Measurements from ENCODE around the gene CASKIN1. TPM values are rescaled to one million over a fixed set of nuclear protein-coding genes. Genes with fewer than 3 reads are reported as not detected.

Gene CASKIN1
- total and polyA plus RNA-seq, 4 donors: under 0.01 to 0.17 (median 0.09) TPM; not detected in 1

GRCh38 chr16:2161911-2162310 is 34.5 kb downstream of the CASKIN1 start:
- no peaks in the 10 kb centered on the region for H3K27me3 ChIP-seq (ENCODE audit: control insufficient read depth in 4 of 4, insufficient read depth in 4 of 4, low read length in 3 of 4)
- no peak overlapping the region for H3K27ac ChIP-seq (ENCODE audit: low read depth in 1 of 2, low read length in 2 of 2)

GRCh38 chr16:2160915-2161551 is 35.4 kb downstream of the CASKIN1 start:
- Histone ChIP-seq H3K4me1 (ENCODE audit: control insufficient read depth in 4 of 4, insufficient read depth in 4 of 4, low read length in 3 of 4) (peaks cover 37 to 75% (median 62%) of the 10 kb centered on the region in 4 donors), H3K36me3 (ENCODE audit: control insufficient read depth in 4 of 4, insufficient read depth in 3 of 4, low read depth in 1 of 4, low read length in 3 of 4) (peaks cover 0 to 1% (median 0%) of the 10 kb centered on the region in 4 donors), H3K4me3 (ENCODE audit: low read depth in 1 of 3, low read length in 3 of 3) (no peak overlapping the region), H3K27ac (ENCODE audit: low read depth in 1 of 2, low read length in 2 of 2) (peak overlapping the region; percentile 40 to 59), H3K9ac (ENCODE audit: low read depth in 1 of 2, low read length in 2 of 2) (no peak overlapping the region), H3K27me3 (ENCODE audit: control insufficient read depth in 4 of 4, insufficient read depth in 4 of 4, low read length in 3 of 4) (no peaks in the 10 kb centered on the region), H3K9me3 (ENCODE audit: control insufficient read depth in 4 of 4, low read length in 3 of 4) (no peaks in the 10 kb centered on the region)
- no peak for DNase-seq (ENCODE audit: low spot score)
- TF ChIP-seq RXRA (IDR thresholded peaks at IDR 0.05) (peak in 1 of 2 donors; percentile 30), SP1 (IDR thresholded peaks at IDR 0.05) (no peak), HNF4A (conservative IDR thresholded peaks at IDR 0.05) (peak in 1 of 2 donors; percentile 5)
- WGBS: 51% methylated on average over 20 of the region's 20 CpGs

More at GRCh38 chr16:2161911-2162310, 34.5 kb downstream of the CASKIN1 start:
- Histone ChIP-seq H3K4me1 (ENCODE audit: control insufficient read depth in 4 of 4, insufficient read depth in 4 of 4, low read length in 3 of 4) (peaks cover 38 to 74% (median 64%) of the 10 kb centered on the region in 4 donors), H3K9me3 (ENCODE audit: control insufficient read depth in 4 of 4, low read length in 3 of 4) (no peaks in the 10 kb centered on the region), H3K36me3 (ENCODE audit: control insufficient read depth in 4 of 4, insufficient read depth in 3 of 4, low read depth in 1 of 4, low read length in 3 of 4) (peaks cover 0 to 1% (median 0%) of the 10 kb centered on the region in 4 donors), H3K4me3 (ENCODE audit: low read depth in 1 of 3, low read length in 3 of 3) (no peak overlapping the region), H3K9ac (ENCODE audit: low read depth in 1 of 2, low read length in 2 of 2) (no peak overlapping the region)
- TF ChIP-seq ZBTB33 (IDR thresholded peaks at IDR 0.05): no peak
- TF ChIP-seq HNF4G (IDR thresholded peaks at IDR 0.05): no peak
- no peak for TF ChIP-seq RAD21 (IDR thresholded peaks at IDR 0.05)
- TF ChIP-seq FOXA1 (IDR thresholded peaks at IDR 0.05): no peak
- 93% methylated on average over 10 of the region's 10 CpGs for WGBS
- no peak for DNase-seq (ENCODE audit: low spot score)

GRCh38 chr16:2159175-2159838 is 37.1 kb downstream of the CASKIN1 start:
- Histone ChIP-seq H3K4me3 (ENCODE audit: low read depth in 1 of 3, low read length in 3 of 3) (peak overlapping the region in 1 of 3 donors; percentile 23), H3K27me3 (ENCODE audit: control insufficient read depth in 4 of 4, insufficient read depth in 4 of 4, low read length in 3 of 4) (no peaks in the 10 kb centered on the region), H3K9ac (ENCODE audit: low read depth in 1 of 2, low read length in 2 of 2) (no peak overlapping the region), H3K27ac (ENCODE audit: low read depth in 1 of 2, low read length in 2 of 2) (peak overlapping the region; percentile 0 to 82), H3K4me1 (ENCODE audit: control insufficient read depth in 4 of 4, insufficient read depth in 4 of 4, low read length in 3 of 4) (peaks cover 35 to 74% (median 55%) of the 10 kb centered on the region in 4 donors), H3K9me3 (ENCODE audit: control insufficient read depth in 4 of 4, low read length in 3 of 4) (no peaks in the 10 kb centered on the region), H3K36me3 (ENCODE audit: control insufficient read depth in 4 of 4, insufficient read depth in 3 of 4, low read depth in 1 of 4, low read length in 3 of 4) (no peaks in the 10 kb centered on the region)
- TF ChIP-seq SP1 (IDR thresholded peaks at IDR 0.05) (peak; percentile 12), YY1 (IDR thresholded peaks at IDR 0.05) (no peak), GABPA (IDR thresholded peaks at IDR 0.05 in 1 of 2, conservative IDR thresholded peaks at IDR 0.05 in 1 of 2) (peak in 1 of 2 donors; percentile 39), EGR1 (IDR thresholded peaks at IDR 0.05; ENCODE audit: low read depth in 2 of 2) (no peak)
- 34% methylated on average over 24 of the region's 24 CpGs for WGBS
- DNase-seq (ENCODE audit: low spot score): no peak

GRCh38 chr16:2158262-2158638 is 38.2 kb downstream of the CASKIN1 start:
- Histone ChIP-seq H3K4me3 (ENCODE audit: low read depth in 1 of 3, low read length in 3 of 3) (peak overlapping the region; percentile 13 to 78 (median 41)), H3K9ac (ENCODE audit: low read depth in 1 of 2, low read length in 2 of 2) (no peak overlapping the region), H3K4me1 (ENCODE audit: control insufficient read depth in 4 of 4, insufficient read depth in 4 of 4, low read length in 3 of 4) (peaks cover 35 to 84% (median 62%) of the 10 kb centered on the region in 4 donors), H3K27me3 (ENCODE audit: control insufficient read depth in 4 of 4, insufficient read depth in 4 of 4, low read length in 3 of 4) (no peaks in the 10 kb centered on the region), H3K9me3 (ENCODE audit: control insufficient read depth in 4 of 4, low read length in 3 of 4) (no peaks in the 10 kb centered on the region), H3K36me3 (ENCODE audit: control insufficient read depth in 4 of 4, insufficient read depth in 3 of 4, low read depth in 1 of 4, low read length in 3 of 4) (no peaks in the 10 kb centered on the region), H3K27ac (ENCODE audit: low read depth in 1 of 2, low read length in 2 of 2) (peak overlapping the region; percentile 59 to 82)
- DNase-seq (ENCODE audit: low spot score): no peak
- 29% methylated on average over 15 of the region's 15 CpGs for WGBS
- TF ChIP-seq GABPA (IDR thresholded peaks at IDR 0.05 in 1 of 2, conservative IDR thresholded peaks at IDR 0.05 in 1 of 2) (no peak), EGR1 (IDR thresholded peaks at IDR 0.05; ENCODE audit: low read depth in 2 of 2) (peak in 1 of 2 donors; percentile 1), SP1 (IDR thresholded peaks at IDR 0.05) (peak; percentile 3), RXRA (IDR thresholded peaks at IDR 0.05) (no peak), YY1 (IDR thresholded peaks at IDR 0.05) (peak; percentile 17)
